GM18498 (cell line): ENCODE data around the gene NOTCH4.

Experiments
- ATAC-seq: cut with Tn5 transposase; IDR thresholded peaks from one replicate; pipeline ENCODE4 v1.9.1; 2021; ENCODE audit warnings: mild to moderate bottlenecking, moderate library complexity; ENCODE audit not compliant: unreplicated experiment

NOTCH4 gene

GRCh38 chr6:32147401-32148132, 76.3 kb downstream of the NOTCH4 start:
- ATAC-seq = no peak

GRCh38 chr6:32146687-32147086, 77.2 kb downstream of the NOTCH4 start:
- ATAC-seq = no peak

DNA sequence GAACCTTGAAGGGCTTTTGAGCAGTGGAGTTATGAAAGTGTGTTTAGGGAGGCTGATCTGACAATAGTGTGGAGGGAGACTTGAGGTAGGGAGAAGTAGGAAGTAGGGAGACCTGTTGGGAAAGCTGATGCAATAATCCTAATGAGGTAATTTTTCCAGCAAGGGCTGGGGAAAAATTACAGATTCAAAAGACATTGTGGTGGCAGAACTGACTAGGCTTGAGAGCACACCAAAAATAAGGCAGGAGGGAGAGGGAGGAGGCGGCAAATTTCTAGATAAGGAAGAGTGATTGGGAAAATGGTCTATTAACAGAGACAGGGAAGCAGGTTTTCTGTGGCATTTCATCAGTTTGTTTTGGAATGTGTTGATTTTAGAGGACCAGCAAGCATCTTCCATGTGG, 77.6 kb downstream of the NOTCH4 start:
- no peak for ATAC-seq
